ENCODE measurements around the gene MICU1.
A peak's percentile ranks its signal among the peaks of the same experiment; 100 is the strongest.

MICU1 gene

DNA sequence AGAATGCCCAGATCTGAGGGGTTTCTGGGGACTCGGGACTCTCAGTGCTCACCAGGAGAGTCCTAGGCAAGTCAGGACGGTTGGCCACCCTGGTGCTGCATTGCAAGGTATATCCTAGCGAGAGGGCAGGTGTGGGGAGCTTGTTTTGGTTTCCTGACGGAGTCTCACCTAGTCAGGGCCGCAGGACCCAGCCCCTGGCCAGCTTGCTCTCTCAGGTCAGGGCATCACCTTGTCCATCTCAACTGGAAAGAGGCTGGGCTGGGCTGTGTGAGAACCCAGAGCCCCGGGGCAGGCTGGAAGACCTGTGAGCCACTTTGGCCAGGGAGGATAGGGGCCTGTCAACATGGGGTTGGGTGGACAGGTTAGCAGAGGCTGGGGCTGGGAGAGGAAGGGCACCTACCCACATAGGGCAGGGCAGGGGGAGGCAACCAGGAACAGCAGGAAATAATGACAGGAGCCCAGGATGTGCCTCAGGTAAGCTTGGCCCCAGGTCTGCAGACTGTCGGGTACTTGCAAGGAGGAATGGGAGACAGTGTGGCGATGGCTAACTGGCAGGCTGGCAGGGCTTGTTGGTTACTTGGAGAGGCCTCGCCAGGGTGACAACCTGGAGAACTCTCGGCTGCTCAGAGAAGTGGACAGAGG is 302.6 kb downstream of the MICU1 start:
- no peak for DNase-seq

DNA sequence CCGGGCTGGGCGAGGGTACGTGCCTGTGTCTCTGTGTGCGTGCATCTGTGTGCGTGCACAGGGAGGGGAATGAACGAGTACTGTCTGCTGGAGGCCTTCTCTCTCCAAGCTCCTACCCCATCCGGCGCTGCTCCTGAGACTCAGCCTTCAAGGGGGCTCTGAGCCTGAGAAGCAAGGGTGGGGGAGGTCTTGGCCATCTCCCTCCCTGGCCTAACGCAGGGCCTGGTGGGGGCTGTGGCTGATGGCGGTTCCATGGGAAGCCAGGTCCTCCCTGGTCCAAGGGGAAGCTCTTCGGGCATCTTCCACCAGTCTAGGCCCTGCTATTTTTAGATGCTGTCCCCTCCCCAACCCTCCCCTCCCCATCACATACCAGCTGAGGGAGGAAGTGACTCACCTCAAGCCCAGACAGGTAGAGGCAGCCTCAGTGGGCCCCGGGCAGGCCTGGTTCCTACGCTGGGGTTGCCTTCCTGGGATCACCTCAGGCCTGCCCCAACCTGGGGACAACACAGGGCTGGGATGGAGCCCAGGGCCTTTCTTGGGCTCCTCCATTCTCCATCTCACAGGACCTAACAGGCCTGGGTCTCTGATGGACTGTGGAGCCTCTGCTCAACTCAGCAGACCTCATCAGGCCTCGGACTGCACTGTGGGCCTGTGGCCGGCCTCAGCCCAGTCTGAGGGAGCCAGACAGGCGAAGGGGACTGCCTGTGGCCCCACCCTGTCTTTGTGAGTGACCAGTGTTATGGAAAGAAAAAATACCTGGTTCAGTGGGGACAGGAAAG is 303.4 kb downstream of the MICU1 start:
- no peak for DNase-seq

DNA sequence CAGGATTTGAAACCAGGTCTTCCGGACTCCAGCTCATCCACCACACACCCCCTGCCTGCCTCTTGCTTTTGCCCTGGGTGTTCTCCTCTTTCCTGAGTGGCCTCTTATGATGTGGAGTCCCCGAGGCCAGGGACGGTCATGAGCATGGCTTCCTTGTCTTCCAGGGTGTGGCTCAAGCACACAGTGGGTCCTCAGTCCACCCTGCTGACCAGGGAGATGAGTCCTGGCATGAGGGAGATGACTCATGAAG is 303.9 kb downstream of the MICU1 start:
- no peak for DNase-seq

DNA sequence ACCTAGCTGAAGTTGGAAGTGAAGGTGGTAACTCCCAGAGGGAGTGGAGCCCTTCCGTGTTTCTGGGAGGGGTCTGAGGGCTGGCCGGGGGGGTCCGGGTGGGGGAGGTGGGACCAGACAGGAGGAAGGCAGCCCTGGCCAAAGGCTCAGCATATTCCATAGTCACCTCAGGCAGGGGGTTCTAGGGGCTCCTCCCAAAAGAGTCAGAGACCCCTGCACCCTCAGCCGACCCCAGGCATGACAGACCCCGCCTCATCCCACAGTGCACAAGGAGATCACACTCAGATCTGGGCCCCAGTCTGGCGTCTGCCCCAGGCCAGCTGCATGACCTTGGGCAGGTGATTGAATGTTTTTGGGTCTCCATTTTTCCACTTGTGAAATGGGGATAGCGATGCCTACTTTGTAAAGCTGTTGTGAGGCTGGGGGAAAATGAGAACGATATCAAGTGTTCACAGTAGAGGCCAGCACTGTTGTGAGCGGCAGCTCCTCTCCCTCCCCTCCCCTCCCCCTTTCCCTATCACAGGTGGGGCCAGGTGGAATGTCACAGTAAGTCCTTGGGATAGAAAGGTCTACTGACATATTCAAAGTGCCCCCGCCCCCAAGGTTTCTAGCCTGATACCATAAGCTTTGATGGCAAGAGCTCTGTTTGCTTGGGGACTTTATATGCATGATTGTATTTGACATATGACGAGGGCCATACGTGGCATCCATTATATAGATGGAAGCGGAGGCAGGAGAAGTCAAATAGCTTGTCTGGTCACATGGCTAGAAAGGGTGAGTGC is 304.4 kb downstream of the MICU1 start:
- DNase-seq = no peak

DNA sequence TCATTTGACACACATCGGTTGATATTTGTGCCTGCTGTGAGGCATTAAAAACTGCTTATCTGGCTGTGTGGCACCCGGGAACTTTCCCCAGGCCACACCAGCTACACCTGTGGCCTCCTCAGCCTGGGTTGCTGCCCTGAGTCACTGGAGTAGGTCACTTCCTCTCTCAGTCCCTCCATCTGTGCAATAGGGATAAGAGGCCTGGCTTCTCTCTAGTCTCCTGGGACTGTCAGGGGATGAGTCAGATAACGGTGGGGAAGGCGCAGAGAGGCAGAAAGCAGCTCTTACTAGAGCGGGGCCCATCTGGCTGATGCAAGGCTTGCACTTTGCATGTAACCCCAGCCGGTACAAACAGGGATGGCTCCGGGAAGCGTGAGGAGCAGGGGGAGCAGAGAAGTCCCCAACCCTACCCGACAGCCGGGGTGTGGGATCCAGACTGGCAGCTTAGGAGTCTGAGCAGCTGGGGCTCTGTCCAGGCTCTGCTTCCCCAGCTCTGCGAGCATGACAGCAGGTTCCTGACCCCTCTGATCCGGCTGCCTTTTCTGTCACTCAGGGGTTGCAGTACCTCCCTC is 305.1 kb downstream of the MICU1 start:
- DNase-seq = peak; percentile 100

DNA sequence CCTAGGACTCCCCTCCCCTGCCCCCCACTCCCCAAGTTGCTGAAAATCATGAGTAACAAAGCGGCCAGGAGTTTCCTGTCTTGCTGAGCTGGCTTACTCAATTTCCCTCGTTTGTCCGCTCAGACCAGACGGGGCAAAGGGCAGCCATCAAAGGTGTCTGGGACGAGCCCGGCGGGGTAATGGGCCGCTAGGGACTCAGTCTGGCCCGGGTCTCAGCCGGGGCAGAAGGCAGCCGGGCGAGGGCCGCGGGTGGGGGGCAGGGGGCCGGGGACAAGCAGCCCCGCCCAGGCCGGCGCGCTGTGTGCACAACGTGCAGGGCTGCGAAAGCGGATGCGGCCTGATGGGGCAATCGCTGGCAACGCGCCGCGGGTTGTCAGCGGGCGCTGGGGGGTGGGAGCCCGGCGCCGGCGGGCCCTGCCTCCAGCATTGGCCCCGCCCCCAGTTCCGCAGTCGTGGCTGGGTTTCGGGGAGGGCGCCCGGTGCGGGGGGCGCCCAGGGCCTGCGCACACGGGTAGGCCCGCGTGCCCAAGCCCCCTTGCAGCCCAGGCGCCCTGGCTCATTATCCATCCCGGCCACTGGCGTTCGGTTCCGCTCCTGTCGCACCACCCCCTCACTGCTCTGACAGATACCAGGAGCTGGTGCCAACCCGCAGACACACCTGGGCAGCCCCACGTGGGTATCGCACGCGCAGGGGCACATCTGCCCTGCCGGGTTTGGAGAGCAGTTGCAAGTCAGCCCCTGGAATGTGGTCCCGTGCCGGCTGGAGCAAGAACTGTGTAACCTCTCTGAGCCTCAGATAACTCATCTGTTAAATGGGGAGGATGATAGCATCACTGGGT is 306.2 kb downstream of the MICU1 start:
- peak; percentile 99 for DNase-seq

DNA sequence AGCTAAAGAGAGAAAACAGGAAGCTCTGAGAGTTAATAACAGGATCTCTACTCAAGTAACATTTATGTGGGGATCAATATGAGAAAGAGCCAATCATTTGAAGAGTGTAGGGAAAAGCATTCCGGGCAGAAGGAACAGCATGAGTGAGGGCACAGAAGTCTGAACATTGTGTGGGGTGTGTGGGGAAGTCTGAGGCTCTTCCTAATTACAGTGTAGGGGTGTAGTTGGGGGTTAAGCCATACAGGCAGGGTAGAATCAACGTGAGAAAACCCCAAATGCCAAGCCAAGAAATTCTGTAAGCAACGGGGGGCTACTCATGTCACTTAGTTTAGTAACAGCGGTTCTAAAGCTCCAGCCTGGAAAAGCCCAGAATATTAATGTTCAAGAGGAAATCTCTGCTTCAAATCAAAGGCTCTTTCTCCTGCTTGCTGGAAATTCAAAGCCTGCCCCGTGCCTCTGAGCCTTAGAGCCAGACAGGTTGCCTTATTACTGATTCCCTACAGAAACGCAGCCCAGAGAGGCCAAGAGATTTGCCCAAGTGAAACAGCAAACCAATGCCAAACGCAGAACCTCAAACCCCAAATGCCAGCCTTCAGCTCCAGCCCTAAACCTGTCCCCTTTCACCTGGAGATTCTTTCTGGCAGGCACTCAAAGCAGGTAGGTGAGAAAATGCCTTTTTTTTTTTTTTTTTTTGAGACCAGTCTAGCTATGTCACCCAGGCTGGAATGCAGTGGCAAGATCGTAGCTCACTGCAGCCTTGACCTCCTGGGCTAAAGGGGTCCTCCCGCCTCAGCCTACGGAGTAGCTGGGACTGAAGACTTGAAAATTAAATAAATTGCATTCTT is 307.2 kb downstream of the MICU1 start:
- no peak for DNase-seq

Measured in OCI-M1 (cell line).